Motor neuron (in vitro differentiated cells): ENCODE measurements around the gene ZNF22. TPM values are rescaled to one million over a fixed set of nuclear protein-coding genes. Genes with fewer than 3 reads are reported as not detected.

ENCODE experiments used
- ATAC-seq, 8 experiments: fragments of 200-7000 bp; cut with Tn5 transposase; replicated peaks in 6 of 8; 2 replicates each; pipeline ENCODE4 v1.8.0; 2021; ENCODE audit warnings: mild to moderate bottlenecking in 8 of 8, moderate library complexity in 8 of 8
- H3K27ac ChIP-seq, 2 donors: fragments of 250-450 bp; sonication (Bioruptor Pico); 2 replicates each; pipeline ENCODE4 v1.9.0; 2021; ENCODE audit warnings: antibody characterized with exemption in 2 of 2, mild to moderate bottlenecking in 2 of 2, moderate library complexity in 1 of 2
- H3K4me1 ChIP-seq, 2 donors: fragments of 250-450 bp; sonication (Bioruptor Pico); replicated peaks in 1 of 2; 2 replicates each; pipeline ENCODE4 v1.6.1; 2021; ENCODE audit warnings: antibody characterized with exemption in 2 of 2, mild to moderate bottlenecking in 2 of 2, moderate library complexity in 1 of 2
- H3K4me3 ChIP-seq, 5 donors: fragments of 250-450 bp; sonication (Bioruptor Pico); 2 replicates each; pipeline ENCODE4 v1.9.0; 2021; ENCODE audit warnings: antibody characterized with exemption in 5 of 5, mild to moderate bottlenecking in 5 of 5, moderate library complexity in 4 of 5
- WGBS, 10 experiments: fragments of 450-650 bp; shearing (Covaris generic); methylation state at CpG; one replicate each; pipeline ENCODE4 v1.0.0; 2022; 5-methylcytosine and 5-hydroxymethylcytosine counted together
- in situ Hi-C, 9 experiments: fragments of 400-800 bp; cut with MboI; loops; one replicate each; pipeline ENCODE4 v1.15.0; 2021; ENCODE audit warnings: low sequenced_read_pairs in 9 of 9, low pct_unique_long_range_greater_than_20kb in 2 of 9; ENCODE audit not compliant: unreplicated experiment in 9 of 9
- total RNA-seq, 8 experiments: library from RNA; unstranded; fragments of 300-600 nt; gene quantifications; 2 replicates each; pipeline versions ENCODE4 v1.2.3 to v1.2.4, GENCODE V29; 2022

ZNF22 gene
- total RNA-seq, 8 experiments from 2014 or later, result 4.2 to 40.3 (median 31.7) TPM

GRCh38 chr10:44982496-44982895 is 18.2 kb upstream of the ZNF22 start:
- ATAC-seq, result no peak
- in situ Hi-C loops, result no loop called here
- no peak overlapping the region for H3K27ac ChIP-seq
- no peak overlapping the region for H3K4me3 ChIP-seq
- 80 to 100% (median 96%) methylated on average over 1 to 7 of the region's 9 CpGs; no CpG with 5 or more reads in 6 of the 10 experiments for WGBS, 10 experiments
- peaks cover 61 to 68% of the 10 kb centered on the region in 2 donors for H3K4me1 ChIP-seq

- Histone ChIP-seq H3K4me1 (peaks cover 54 to 61% of the 10 kb centered on the region in 2 donors), H3K4me3 (no peak overlapping the region), H3K27ac (no peak overlapping the region)
- 83 to 100% (median 93%) methylated on average over 1 to 6 of the region's 13 CpGs; no CpG with 5 or more reads in 2 of the 10 experiments for WGBS, 10 experiments
- ATAC-seq, result no peak
- in situ Hi-C loops, result no loop called here
These were observed 17.4 kb upstream of the ZNF22 start for GRCh38 chr10:44983066-44983894.

- peaks cover 49 to 56% of the 10 kb centered on the region in 2 donors for H3K4me1 ChIP-seq
- WGBS, 10 experiments, result 20 to 100% (median 77%) methylated on average over 1 to 4 of the region's 10 CpGs; no CpG with 5 or more reads in 4 of the 10 experiments
- no peak overlapping the region for H3K27ac ChIP-seq
- in situ Hi-C loops, result no loop called here
- no peak for ATAC-seq
- H3K4me3 ChIP-seq, result no peak overlapping the region
These were observed 16.8 kb upstream of the ZNF22 start for GRCh38 chr10:44983895-44984278.

DNA sequence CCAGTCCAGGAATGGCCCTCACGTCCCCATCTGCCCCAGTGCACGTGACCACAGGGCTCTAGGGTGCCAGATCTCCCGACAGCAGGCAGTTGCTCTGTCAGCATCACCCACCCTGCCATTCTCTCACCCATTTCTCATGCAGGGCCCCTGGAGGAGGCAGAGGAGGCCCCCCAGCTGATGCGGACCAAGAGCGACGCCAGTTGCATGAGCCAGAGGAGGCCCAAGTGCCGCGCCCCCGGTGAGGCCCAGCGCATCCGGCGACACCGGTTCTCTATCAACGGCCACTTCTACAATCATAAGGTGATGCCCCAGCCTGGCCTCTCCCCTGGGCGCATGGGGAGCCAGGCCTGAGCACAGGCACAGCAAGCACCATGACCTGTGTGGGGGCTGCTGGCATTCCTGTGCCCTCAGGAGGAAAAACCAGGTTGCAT is 16.0 kb upstream of the ZNF22 start:
- no peak for ATAC-seq
- H3K4me1 ChIP-seq, result peaks cover 41 to 50% of the 10 kb centered on the region in 2 donors
- peak overlapping the region; percentile 72 to 73 for H3K27ac ChIP-seq
- in situ Hi-C loops, result no loop called here
- no peak overlapping the region for H3K4me3 ChIP-seq
- 50 to 100% (median 93%) methylated on average over 1 to 6 of the region's 15 CpGs; no CpG with 5 or more reads in 5 of the 10 experiments for WGBS, 10 experiments

GRCh38 chr10:44985175-44985681 is 15.5 kb upstream of the ZNF22 start:
- ATAC-seq, result peak in 6 of 8 experiments; percentile 6 to 76 (median 69)
- in situ Hi-C loops, result no loop called here
- H3K4me1 ChIP-seq, result peaks cover 40 to 50% of the 10 kb centered on the region in 2 donors
- peak overlapping the region; percentile 73 to 74 for H3K27ac ChIP-seq
- 51 to 80% (median 67%) methylated on average over 1 to 8 of the region's 9 CpGs; no CpG with 5 or more reads in 5 of the 10 experiments for WGBS, 10 experiments
- no peak overlapping the region for H3K4me3 ChIP-seq

DNA sequence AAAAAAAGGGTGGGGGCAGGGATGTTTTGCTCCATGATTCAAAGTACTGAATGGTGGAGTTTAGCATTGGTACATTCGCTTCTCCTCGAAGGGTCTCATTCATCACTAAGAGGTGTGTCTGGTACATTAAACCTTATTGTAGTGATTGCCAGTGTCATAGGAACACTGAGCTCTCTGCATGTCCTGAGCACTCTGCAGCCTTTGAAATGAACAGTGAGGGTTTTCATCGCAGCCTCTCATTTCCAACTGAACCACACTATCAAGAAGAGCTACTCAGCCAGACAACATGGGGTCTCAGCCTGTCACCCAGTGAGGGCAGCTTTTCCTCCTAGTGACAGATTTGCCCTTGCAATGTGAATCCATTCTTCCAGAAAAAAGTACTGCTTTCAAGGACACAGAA is 14.5 kb upstream of the ZNF22 start:
- Histone ChIP-seq H3K4me1 (peaks cover 40 to 50% of the 10 kb centered on the region in 2 donors), H3K27ac (no peak overlapping the region), H3K4me3 (no peak overlapping the region)
- no peak for ATAC-seq
- 50 to 100% (median 83%) methylated on average over 1 to 3 of the region's 3 CpGs; no CpG with 5 or more reads in 5 of the 10 experiments for WGBS, 10 experiments
- in situ Hi-C loops, result no loop called here

- H3K27ac ChIP-seq, result no peak overlapping the region
- ATAC-seq, result peak in 1 of 8 experiments; percentile 66
- H3K4me1 ChIP-seq, result peaks cover 39 to 50% of the 10 kb centered on the region in 2 donors
- WGBS, 10 experiments, result 10 to 90% (median 78%) methylated on average over 1 to 3 of the region's 3 CpGs; no CpG with 5 or more reads in 2 of the 10 experiments
- in situ Hi-C loops, result no loop called here
- H3K4me3 ChIP-seq, result no peak overlapping the region
These were observed 14.1 kb upstream of the ZNF22 start for GRCh38 chr10:44986670-44987069.

GRCh38 chr10:44988957-44989585 is 11.7 kb upstream of the ZNF22 start:
- Histone ChIP-seq H3K4me1 (peaks cover 39 to 51% of the 10 kb centered on the region in 2 donors), H3K4me3 (no peak overlapping the region), H3K27ac (no peak overlapping the region)
- no peak for ATAC-seq
- in situ Hi-C loops, result no loop called here
- WGBS, 10 experiments, result 80 to 100% (median 91%) methylated on average over 1 to 6 of the region's 10 CpGs; no CpG with 5 or more reads in 3 of the 10 experiments

- in situ Hi-C loops, result no loop called here
- H3K4me3 ChIP-seq, result no peak overlapping the region
- peak in 3 of 8 experiments; percentile 4 to 55 (median 55) for ATAC-seq
- peak overlapping the region in 1 of 2 donors; percentile 51 for H3K27ac ChIP-seq
- 0 to 88% (median 69%) methylated on average over 1 to 8 of the region's 14 CpGs; no CpG with 5 or more reads in 4 of the 10 experiments for WGBS, 10 experiments
- peaks cover 38 to 46% of the 10 kb centered on the region in 2 donors for H3K4me1 ChIP-seq
These were observed 11.0 kb upstream of the ZNF22 start for GRCh38 chr10:44989597-44990301.

DNA sequence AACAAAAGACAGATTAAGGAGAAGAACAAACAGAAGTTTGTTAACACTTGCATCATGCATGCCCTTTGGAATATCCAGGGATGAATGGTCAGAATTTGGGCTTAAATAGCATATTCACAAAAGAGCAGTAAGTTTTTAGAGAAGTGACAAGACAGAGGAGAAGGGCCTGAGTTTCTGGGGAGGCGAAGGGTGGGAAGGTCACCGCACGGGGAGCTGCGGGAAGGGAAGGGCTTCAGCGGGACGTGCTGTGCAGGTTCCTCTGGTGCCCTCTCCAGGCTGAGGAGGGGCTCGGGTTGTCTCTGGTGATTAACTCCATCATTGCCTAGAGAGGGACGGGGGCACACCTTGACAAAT is 10.4 kb upstream of the ZNF22 start:
- H3K4me3 ChIP-seq, result no peak overlapping the region
- in situ Hi-C loops, result no loop called here
- H3K27ac ChIP-seq, result peak overlapping the region in 1 of 2 donors; percentile 23
- peaks cover 33 to 41% of the 10 kb centered on the region in 2 donors for H3K4me1 ChIP-seq
- peak in 6 of 8 experiments; percentile 53 to 73 (median 66) for ATAC-seq
- 10 to 82% (median 42%) methylated on average over 1 to 7 of the region's 8 CpGs; no CpG with 5 or more reads in 6 of the 10 experiments for WGBS, 10 experiments

GRCh38 chr10:44990965-44991364 is 9.8 kb upstream of the ZNF22 start:
- no peak overlapping the region for H3K4me3 ChIP-seq
- in situ Hi-C loops, result no loop called here
- H3K4me1 ChIP-seq, result peaks cover 27 to 34% of the 10 kb centered on the region in 2 donors
- peak overlapping the region in 1 of 2 donors; percentile 23 for H3K27ac ChIP-seq
- ATAC-seq, result no peak
- 50 to 100% (median 100%) methylated on average over 1 to 2 of the region's 7 CpGs; no CpG with 5 or more reads in 4 of the 10 experiments for WGBS, 10 experiments

- no peak for ATAC-seq
- in situ Hi-C loops, result no loop called here
- H3K27ac ChIP-seq, result no peak overlapping the region
- peaks cover 27 to 28% of the 10 kb centered on the region in 2 donors for H3K4me1 ChIP-seq
- 56 to 82% (median 70%) methylated on average over 2 to 5 of the region's 5 CpGs; no CpG with 5 or more reads in 1 of the 10 experiments for WGBS, 10 experiments
- H3K4me3 ChIP-seq, result no peak overlapping the region
These were observed 9.2 kb upstream of the ZNF22 start for GRCh38 chr10:44991571-44991970.
